ENCODE results near the gene RBAK. TPM values are rescaled to one million over a fixed set of nuclear protein-coding genes. Genes with fewer than 3 reads are reported as not detected.
"Not testable (repeated sequence)": the region's sequence is repeated elsewhere in the genome, so short reads cannot be mapped to it uniquely, and the experiment has no call there.

Gene RBAK
- total RNA-seq, 1 donor: 12.1 TPM

DNA sequence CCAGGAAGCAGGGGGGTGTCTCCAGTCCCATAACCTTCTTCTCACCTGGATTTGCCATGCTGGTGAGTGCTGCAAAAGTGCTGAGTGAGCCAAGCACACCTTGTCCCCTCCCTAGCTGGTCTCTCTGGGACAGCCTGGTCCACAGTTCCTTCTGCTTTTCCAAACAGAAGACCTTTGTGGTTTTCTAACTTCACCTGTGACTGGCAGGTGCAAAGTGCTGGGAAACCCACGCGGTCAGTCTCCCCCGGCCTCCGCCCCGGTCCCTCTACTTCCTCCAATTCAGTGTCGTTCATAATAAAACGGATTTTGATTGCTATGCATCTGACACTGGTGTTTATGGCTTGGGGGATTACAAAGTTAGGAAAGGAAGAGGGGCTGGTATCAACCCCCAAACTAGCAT, 37.1 kb downstream of the RBAK start:
- no peak overlapping the region for H3K4me3 ChIP-seq (ENCODE audit: low read depth, low read length)
- no peak for TF ChIP-seq CTCF (IDR thresholded peaks at IDR 0.05; ENCODE audit: insufficient read depth, low read depth, low read length)
- no peak for DNase-seq (ENCODE audit: low read depth)

DNA sequence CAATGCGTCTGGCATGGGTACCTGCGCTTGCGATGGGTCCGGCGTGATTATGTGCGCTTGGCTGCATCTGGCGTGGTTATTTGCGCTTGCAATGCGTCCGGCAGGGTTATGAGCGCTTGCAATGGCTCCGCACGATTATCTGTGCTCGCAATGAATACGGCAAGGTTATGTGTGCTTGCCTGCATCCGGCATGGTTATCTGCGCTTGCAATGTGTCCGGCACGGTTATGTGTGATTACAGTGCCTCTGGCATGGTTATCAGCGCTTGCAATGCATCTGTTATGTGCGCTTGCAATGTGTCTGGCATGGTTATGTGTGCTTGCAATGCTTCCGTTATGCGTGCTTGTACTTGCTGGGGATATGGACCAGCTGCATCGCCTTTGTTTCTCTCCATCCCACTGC, 37.7 kb downstream of the RBAK start:
- H3K4me3 ChIP-seq (ENCODE audit: low read depth, low read length): no peak overlapping the region
- no peak for TF ChIP-seq CTCF (IDR thresholded peaks at IDR 0.05; ENCODE audit: insufficient read depth, low read depth, low read length)
- DNase-seq (ENCODE audit: low read depth): no peak

DNA sequence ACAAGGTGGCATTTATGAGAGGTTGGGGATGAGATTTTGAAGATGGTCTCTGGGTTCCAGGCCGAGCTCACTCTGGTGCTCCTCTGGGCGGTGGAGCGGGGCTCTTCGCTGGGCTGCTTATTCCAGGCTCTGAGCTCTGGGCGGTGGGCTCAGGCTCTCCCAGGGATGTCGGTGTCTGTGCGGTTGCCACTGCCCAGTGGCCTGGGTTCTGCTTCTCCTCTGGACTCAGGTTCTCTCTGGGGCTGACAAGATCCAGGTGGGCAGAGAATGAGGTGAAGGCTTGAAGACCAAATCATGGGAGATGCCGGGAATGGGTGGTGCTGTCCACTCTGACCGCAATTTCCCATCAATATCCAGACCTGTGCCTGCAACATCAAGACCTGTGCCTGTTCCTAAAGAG, 40.6 kb downstream of the RBAK start:
- no peak for DNase-seq (ENCODE audit: low read depth)
- H3K4me3 ChIP-seq (ENCODE audit: low read depth, low read length): no peak overlapping the region
- TF ChIP-seq CTCF (IDR thresholded peaks at IDR 0.05; ENCODE audit: insufficient read depth, low read depth, low read length): no peak

- H3K4me3 ChIP-seq (ENCODE audit: low read depth, low read length): not testable (repeated sequence)
- peak; percentile 11 for DNase-seq (ENCODE audit: low read depth)
- TF ChIP-seq CTCF (IDR thresholded peaks at IDR 0.05; ENCODE audit: insufficient read depth, low read depth, low read length): peak; percentile 7
Observed at GRCh38 chr7:5088228-5088833, 42.7 kb downstream of the RBAK start.

DNA sequence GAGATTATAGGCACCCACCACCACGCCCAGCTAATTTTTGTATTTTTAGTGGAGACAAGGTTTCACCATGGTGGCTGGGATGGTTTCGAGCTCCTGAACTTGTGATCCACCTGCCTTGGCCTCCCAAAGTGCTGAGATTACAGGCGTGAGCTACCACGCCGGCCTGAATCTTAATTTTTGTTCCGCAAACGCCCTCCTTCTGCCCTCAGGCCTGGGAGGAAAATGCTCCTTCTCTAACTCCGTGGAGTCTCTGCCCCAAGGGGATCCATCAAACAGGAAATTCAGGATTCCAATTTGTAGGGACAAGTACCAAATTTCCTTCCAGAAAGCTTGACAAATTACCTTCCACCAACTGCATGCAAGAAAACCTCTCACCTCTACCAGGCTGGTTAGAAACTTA, 43.2 kb downstream of the RBAK start:
- DNase-seq (ENCODE audit: low read depth): no peak
- TF ChIP-seq CTCF (IDR thresholded peaks at IDR 0.05; ENCODE audit: insufficient read depth, low read depth, low read length): no peak

GRCh38 chr7:5093948-5094347, 48.3 kb downstream of the RBAK start:
- DNase-seq (ENCODE audit: low read depth): no peak
- no peak for TF ChIP-seq CTCF (IDR thresholded peaks at IDR 0.05; ENCODE audit: insufficient read depth, low read depth, low read length)
- no peak overlapping the region for H3K4me3 ChIP-seq (ENCODE audit: low read depth, low read length)

More for the DNA sequence above, 43.2 kb downstream of the RBAK start:
- H3K4me3 ChIP-seq (ENCODE audit: low read depth, low read length): no peak overlapping the region

- no peak for DNase-seq (ENCODE audit: low read depth)
- TF ChIP-seq CTCF (IDR thresholded peaks at IDR 0.05; ENCODE audit: insufficient read depth, low read depth, low read length): no peak
Observed at GRCh38 chr7:5094641-5095040, 49.0 kb downstream of the RBAK start.

More at GRCh38 chr7:5094641-5095040, 49.0 kb downstream of the RBAK start:
- no peak overlapping the region for H3K4me3 ChIP-seq (ENCODE audit: low read depth, low read length)
